Karpas-422 (cell line): ENCODE data around the gene CARMIL3. TPM values are rescaled to one million over a fixed set of nuclear protein-coding genes. Genes with fewer than 3 reads are reported as not detected.
"Not testable (repeated sequence)": the region's sequence is repeated elsewhere in the genome, so short reads cannot be mapped to it uniquely, and the experiment has no call there.

Source experiments
- DNase-seq: peaks from one replicate; pipeline ENCODE4 v3.0.0-alpha.2; 2015
- H2AFZ ChIP-seq: fragments of 200-600 bp; sonication (generic); 2 replicates; pipeline ENCODE4 v1.6.1; 2014; ENCODE audit warnings: antibody characterized with exemption, low read length, mixed read lengths
- H3K27ac ChIP-seq: fragments of 200-600 bp; sonication (generic); 2 replicates; pipeline ENCODE4 v1.5.1; 2014; ENCODE audit warnings: mild to moderate bottlenecking, low read length, moderate library complexity
- H3K27me3 ChIP-seq: fragments of 200-600 bp; sonication (generic); 2 replicates; pipeline ENCODE4 v1.6.1; 2014; ENCODE audit warnings: low read length, mixed read lengths
- H3K36me3 ChIP-seq: fragments of 200-600 bp; sonication (generic); 2 replicates; pipeline ENCODE4 v1.6.1; 2014; ENCODE audit warnings: low read length, mixed read lengths; ENCODE audit not compliant: insufficient read depth
- H3K4me1 ChIP-seq: fragments of 200-600 bp; sonication (generic); 2 replicates; pipeline ENCODE4 v1.6.1; 2014; ENCODE audit warnings: mild to moderate bottlenecking, low read length, mixed read lengths
- H3K4me2 ChIP-seq: fragments of 200-600 bp; sonication (generic); 2 replicates; pipeline ENCODE4 v1.6.1; 2014; ENCODE audit warnings: low read length, low read depth, mild to moderate bottlenecking; ENCODE audit not compliant: poor library complexity, severe bottlenecking
- H3K4me3 ChIP-seq: fragments of 200-600 bp; sonication (generic); 2 replicates; pipeline ENCODE4 v1.5.1; 2014; ENCODE audit warnings: mild to moderate bottlenecking, antibody characterized with exemption, low read length, mixed read lengths
- H3K79me2 ChIP-seq: fragments of 200-600 bp; sonication (generic); 2 replicates; pipeline ENCODE4 v1.6.1; 2014; ENCODE audit warnings: mild to moderate bottlenecking, low read length, mixed read lengths
- H3K9ac ChIP-seq: fragments of 200-600 bp; sonication (generic); 2 replicates; pipeline ENCODE4 v1.6.0; 2014; ENCODE audit warnings: low read length
- H3K9me2 ChIP-seq: fragments of 200-600 bp; sonication (generic), shearing (Covaris generic); replicated peaks from 2 replicates; pipeline ENCODE4 v1.6.0; 2014; ENCODE audit warnings: mild to moderate bottlenecking, low read length, moderate library complexity; ENCODE audit not compliant: insufficient read depth
- H3K9me3 ChIP-seq: fragments of 300-700, 200-600 bp; sonication (generic); 2 replicates; pipeline ENCODE4 v1.6.1; 2014; ENCODE audit warnings: low read length, mixed read lengths
- H4K20me1 ChIP-seq: fragments of 200-600 bp; sonication (generic); 2 replicates; pipeline ENCODE4 v1.6.1; 2014; ENCODE audit warnings: mild to moderate bottlenecking, antibody characterized with exemption, low read length, low read depth; ENCODE audit not compliant: insufficient read depth
- total RNA-seq: library from RNA; depleted of rRNA; stranded (reverse); fragments of >200 nt; shearing (Covaris generic); gene quantifications from 2 replicates; pipeline ENCODE4 v1.2.3, GENCODE V29; 2014; ENCODE audit warnings: low replicate concordance

Gene CARMIL3
- total RNA-seq, 1 experiment from 2014 or later: 58.4 TPM

DNA sequence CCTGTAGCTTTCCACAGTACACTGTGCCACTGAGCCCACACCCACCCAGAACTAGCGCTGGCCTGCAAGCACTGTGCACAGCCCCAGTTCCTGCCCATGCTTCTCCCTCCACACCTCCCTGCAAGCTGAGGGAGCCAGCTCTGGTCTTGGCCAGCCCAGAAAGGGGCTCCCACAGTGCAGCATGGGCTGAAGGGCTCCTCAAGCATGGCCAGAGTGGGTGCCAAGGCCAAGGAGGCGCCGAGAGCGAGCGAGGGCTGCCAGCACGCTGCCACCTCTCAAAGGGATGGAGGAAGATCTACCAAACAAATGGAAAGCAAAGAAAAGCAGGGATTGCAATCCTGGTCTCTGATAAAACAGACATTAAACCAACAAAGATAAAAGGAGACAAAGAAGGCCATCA lies 36.1 kb upstream of the CARMIL3 start:
- H3K9ac ChIP-seq, H2AFZ ChIP-seq, H3K9me3 ChIP-seq, H3K27me3 ChIP-seq, H3K9me2 ChIP-seq, H3K4me1 ChIP-seq, DNase-seq, H3K36me3 ChIP-seq, H4K20me1 ChIP-seq, H3K4me2 ChIP-seq, H3K4me3 ChIP-seq, H3K27ac ChIP-seq: not testable (repeated sequence)
- peaks cover 17% of the 10 kb centered on the region for H3K79me2 ChIP-seq

DNA sequence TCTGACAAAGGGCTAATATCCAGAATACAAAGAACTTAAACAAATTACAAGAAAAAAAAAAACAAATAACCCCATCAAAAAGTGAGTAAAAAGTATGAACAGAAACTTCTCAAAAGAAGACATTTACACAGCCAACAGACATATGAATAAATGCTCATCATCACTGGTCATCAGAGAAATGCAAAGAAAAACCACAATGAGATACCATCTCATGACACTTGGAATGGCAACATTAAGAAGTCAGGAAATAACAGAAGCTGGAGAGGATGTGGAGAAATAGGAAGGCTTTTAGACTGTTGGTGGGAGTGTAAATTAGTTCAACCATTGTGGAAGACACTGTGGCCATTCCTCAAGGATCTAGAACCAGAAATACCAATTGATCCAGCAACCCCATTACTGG lies 32.8 kb upstream of the CARMIL3 start:
- H3K27me3 ChIP-seq, H3K9ac ChIP-seq, H3K27ac ChIP-seq, H3K4me1 ChIP-seq, DNase-seq, H3K4me2 ChIP-seq, H3K36me3 ChIP-seq, H3K4me3 ChIP-seq, H3K9me2 ChIP-seq, H4K20me1 ChIP-seq, H3K9me3 ChIP-seq, H2AFZ ChIP-seq: not testable (repeated sequence)
- H3K79me2 ChIP-seq: peaks cover 12% of the 10 kb centered on the region

DNA sequence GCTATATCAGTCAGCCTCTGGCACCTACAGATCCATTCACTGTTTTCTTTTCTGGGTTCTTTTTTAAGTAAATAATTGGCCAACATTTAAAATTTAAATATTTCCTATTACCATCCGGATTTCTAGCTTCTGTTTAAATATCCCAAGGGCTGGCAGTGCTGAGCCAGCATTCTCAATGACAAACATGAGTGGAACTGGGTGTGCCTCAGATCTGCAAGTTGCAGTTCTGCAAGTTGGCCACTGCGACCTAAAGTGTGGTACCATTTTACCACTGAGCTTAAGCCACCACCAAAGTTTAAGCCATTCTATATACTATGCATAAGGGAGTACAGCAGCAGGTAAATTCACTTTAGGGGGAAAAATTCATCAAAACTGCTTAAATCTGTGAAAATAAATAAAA lies 31.9 kb upstream of the CARMIL3 start:
- not testable (repeated sequence) for H3K27ac ChIP-seq, H3K9ac ChIP-seq, H3K4me3 ChIP-seq, H3K27me3 ChIP-seq, H3K4me1 ChIP-seq, H2AFZ ChIP-seq, H3K9me3 ChIP-seq, H3K79me2 ChIP-seq, H4K20me1 ChIP-seq, DNase-seq, H3K36me3 ChIP-seq, H3K4me2 ChIP-seq, H3K9me2 ChIP-seq

DNA sequence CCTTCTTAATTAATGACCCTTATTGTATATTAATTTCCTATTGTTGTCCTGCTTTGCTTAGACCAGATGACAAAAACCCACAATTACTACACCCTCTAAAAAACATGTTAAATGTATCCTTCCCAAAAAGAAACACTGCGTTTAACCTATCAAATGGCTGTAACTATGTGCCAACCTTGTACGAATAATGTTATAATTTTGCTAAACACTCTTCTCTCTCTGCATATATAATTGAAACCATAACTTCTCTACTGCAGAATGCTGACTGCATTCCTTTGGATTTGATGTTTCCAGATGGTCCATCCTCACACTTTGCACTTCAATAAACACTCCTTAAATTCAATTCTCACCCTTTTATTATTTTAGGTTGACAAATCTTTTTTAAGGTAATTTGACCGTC lies 31.3 kb upstream of the CARMIL3 start:
- not testable (repeated sequence) for H3K9ac ChIP-seq, DNase-seq, H3K27me3 ChIP-seq, H3K9me3 ChIP-seq, H3K9me2 ChIP-seq, H3K4me2 ChIP-seq, H4K20me1 ChIP-seq, H3K79me2 ChIP-seq, H3K27ac ChIP-seq, H3K4me3 ChIP-seq, H2AFZ ChIP-seq, H3K36me3 ChIP-seq, H3K4me1 ChIP-seq

DNA sequence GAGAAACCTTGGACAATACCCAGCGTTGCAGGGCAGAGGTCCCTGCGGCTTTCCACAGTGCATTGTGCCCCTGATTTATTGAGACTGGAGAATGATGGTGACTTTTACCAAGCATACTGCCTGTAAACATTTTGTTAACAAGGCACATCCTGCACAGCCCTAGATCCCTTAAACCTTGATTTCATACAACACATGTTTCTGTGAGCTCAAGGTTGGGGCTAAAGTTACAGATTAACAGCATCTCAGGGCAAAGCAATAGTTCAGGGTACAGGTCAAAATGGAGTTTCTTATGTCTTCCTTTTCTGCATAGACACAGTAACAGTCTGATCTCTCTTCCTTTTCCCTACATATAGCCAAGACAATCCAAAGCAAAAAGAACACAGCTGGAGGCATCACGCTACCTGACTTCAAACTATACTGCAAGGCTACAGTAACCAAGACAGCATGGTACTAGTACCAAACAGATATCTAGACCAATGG lies 26.8 kb upstream of the CARMIL3 start:
- H3K4me2 ChIP-seq, H2AFZ ChIP-seq, H3K27me3 ChIP-seq, H3K9me3 ChIP-seq, H3K27ac ChIP-seq, H4K20me1 ChIP-seq, H3K4me1 ChIP-seq, H3K9ac ChIP-seq, DNase-seq, H3K9me2 ChIP-seq, H3K36me3 ChIP-seq, H3K79me2 ChIP-seq, H3K4me3 ChIP-seq: not testable (repeated sequence)

DNA sequence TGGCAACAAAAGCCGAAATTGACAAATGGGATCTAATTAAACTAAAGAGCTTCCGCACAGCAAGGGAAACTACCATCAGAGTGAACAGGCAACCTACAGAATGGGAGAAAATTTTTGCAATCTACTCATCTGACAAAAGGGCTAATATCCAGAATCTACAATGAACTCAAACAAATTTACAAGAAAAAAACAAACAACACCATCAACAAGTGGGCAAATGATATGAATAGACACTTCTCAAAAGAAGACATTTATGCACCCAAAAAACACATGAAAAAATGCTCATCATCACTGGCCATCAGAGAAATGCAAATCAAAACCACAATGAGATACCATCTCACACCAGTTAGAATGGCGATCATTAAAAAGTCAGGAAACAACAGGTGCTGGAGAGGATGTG lies 22.1 kb upstream of the CARMIL3 start:
- not testable (repeated sequence) for DNase-seq, H3K9ac ChIP-seq, H3K4me3 ChIP-seq, H3K79me2 ChIP-seq, H3K4me2 ChIP-seq, H3K4me1 ChIP-seq, H3K27ac ChIP-seq, H4K20me1 ChIP-seq, H3K27me3 ChIP-seq, H2AFZ ChIP-seq, H3K9me2 ChIP-seq, H3K36me3 ChIP-seq
- H3K9me3 ChIP-seq: peaks cover 13% of the 10 kb centered on the region

DNA sequence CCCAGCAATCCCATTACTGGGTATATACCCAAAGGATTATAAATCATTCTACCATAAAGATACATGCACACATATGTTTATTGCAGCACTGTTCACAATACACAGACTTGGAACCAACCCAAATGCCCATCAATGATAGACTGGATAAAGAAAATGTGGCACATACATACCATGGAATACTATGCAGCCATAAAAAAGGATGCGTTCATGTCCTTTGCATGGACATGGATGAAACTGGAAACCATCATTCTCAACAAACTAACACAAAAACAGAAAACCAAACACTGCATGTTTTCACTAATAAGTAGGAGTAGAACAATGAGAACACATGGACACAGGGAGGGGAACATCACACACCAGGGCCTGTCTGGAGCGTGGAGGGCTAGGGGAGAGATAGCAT lies 20.5 kb upstream of the CARMIL3 start:
- not testable (repeated sequence) for H3K4me1 ChIP-seq, H3K4me3 ChIP-seq, H4K20me1 ChIP-seq, H3K36me3 ChIP-seq, H3K27me3 ChIP-seq, H2AFZ ChIP-seq, H3K27ac ChIP-seq, DNase-seq, H3K4me2 ChIP-seq, H3K9me2 ChIP-seq, H3K9ac ChIP-seq, H3K79me2 ChIP-seq
- H3K9me3 ChIP-seq: peaks cover 13% of the 10 kb centered on the region

DNA sequence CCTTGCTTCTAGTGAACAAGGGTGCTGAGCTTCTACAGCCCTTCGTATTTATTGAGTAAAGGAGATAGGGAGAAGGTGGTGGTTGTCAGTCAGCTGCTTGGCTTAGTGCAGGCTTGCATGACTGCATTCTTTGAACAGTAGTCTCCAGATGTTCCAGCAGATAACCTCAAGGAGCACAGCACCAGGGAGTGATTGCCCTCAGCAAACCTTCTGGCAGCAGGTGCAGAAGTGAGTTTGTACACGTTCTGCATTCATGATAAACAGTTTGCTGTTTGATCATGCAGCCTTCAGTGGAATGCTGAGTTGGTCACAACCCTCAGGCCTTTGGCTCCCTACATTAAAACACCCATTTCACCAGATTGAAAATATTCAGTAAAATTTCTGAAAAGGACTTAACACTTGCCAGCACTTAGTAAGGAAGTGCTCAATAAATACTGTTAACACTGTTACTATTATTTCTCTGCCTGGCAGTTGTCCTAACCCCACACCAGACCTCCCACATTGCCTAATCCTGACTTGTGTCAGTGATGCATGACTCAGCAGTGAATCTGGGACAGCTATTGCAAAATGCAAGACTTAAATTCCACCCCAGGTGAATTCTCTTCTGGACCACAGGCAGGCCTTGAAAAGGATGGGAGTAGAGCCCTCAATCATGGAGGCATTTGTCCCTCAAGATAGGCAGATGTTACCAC lies 18.9 kb upstream of the CARMIL3 start:
- no peak overlapping the region for H3K9ac ChIP-seq
- H3K79me2 ChIP-seq: no peaks in the 10 kb centered on the region
- no peaks in the 10 kb centered on the region for H4K20me1 ChIP-seq
- no peak overlapping the region for H2AFZ ChIP-seq
- H3K27me3 ChIP-seq: no peaks in the 10 kb centered on the region
- H3K4me2 ChIP-seq: no peak overlapping the region
- peaks cover 13% of the 10 kb centered on the region for H3K9me3 ChIP-seq
- H3K36me3 ChIP-seq: peaks cover 4% of the 10 kb centered on the region; the same call in 1 of the 2 replicates
- peaks cover 19% of the 10 kb centered on the region for H3K4me1 ChIP-seq
- no peaks in the 10 kb centered on the region for H3K9me2 ChIP-seq
- no peak for DNase-seq
- no peak overlapping the region for H3K27ac ChIP-seq
- H3K4me3 ChIP-seq: no peak overlapping the region

DNA sequence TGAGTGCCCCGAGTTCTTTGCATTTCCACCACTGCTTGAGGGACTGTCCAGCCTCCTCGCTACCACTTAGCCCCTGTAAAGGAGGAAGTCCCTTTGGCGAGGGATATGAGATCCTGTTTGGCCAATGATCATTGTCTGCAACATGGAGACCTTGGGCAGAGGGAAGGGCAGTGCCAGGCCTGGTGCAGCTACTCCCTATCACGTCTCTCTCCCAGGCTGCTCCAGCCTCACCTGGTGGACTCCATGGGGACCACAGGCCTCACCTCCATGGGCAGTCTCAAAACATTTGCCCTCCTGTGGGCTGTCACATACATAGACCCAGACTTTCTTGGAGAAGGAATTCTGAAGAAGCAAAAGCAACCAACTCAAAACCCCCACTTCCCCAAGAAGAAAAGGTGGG lies 16.0 kb upstream of the CARMIL3 start:
- peaks cover 13% of the 10 kb centered on the region for H3K9me3 ChIP-seq
- peak overlapping the region; percentile 69 for H3K4me3 ChIP-seq
- not testable (repeated sequence) for H3K36me3 ChIP-seq, H3K79me2 ChIP-seq, H3K27me3 ChIP-seq, H3K27ac ChIP-seq, H3K9me2 ChIP-seq, H4K20me1 ChIP-seq, DNase-seq
- H3K4me1 ChIP-seq: peaks cover 19% of the 10 kb centered on the region
- peak overlapping the region; percentile 55; the same call in 1 of the 2 replicates for H2AFZ ChIP-seq
- peak overlapping the region; percentile 82 for H3K4me2 ChIP-seq
- peak overlapping the region; percentile 75 for H3K9ac ChIP-seq
